HG03342 (cell line): ENCODE measurements around the gene NLGN1.

ENCODE experiments used
- ATAC-seq: cut with Tn5 transposase; IDR thresholded peaks from one replicate; pipeline ENCODE4 v1.9.1; 2021; ENCODE audit warnings: mild to moderate bottlenecking, moderate library complexity; ENCODE audit not compliant: unreplicated experiment

The NLGN1 gene

DNA sequence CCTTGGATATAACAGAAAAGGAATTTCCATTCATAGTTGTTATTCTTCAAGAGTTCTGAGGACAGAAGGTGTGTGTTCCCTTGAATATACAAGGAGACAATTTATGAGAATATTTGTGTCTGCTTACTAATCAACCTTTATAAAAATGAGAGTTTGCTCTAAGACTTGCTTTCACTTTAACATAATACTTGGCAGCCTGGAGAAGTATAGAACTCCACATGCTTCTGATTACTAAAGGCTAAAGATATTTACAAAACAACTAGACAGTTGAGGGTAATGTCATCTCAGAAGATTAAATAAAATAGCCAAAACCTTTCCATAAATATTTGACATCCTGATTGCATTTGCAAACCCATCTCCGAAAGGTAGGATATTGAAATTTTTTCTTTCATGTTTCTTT is 734.5 kb downstream of the NLGN1 start:
- no peak for ATAC-seq

- ATAC-seq = no peak
These were observed 735.0 kb downstream of the NLGN1 start for GRCh38 chr3:174132421-174133042.

DNA sequence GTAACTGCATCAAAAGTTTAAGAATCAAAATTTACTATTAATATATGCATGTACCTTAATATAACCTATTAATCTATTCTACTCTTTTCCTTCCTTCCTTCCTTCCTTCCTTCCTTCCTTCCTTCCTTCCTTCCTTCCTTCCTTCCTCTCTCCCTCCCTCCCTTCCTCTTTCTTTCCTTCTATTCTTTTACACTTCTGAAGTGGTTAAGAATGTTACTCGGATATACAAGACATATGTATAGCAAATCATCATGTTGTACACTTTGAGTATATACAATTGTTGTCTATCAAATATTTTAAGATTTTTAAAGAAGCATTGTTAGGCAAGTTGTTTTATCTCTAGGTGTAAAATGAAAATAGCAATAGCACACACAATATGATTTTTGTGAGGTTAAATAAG is 748.5 kb downstream of the NLGN1 start:
- ATAC-seq = no peak

- ATAC-seq = no peak
These were observed 750.3 kb downstream of the NLGN1 start for GRCh38 chr3:174147798-174148197.

- ATAC-seq = no peak
These were observed 756.3 kb downstream of the NLGN1 start for GRCh38 chr3:174153871-174154270.

DNA sequence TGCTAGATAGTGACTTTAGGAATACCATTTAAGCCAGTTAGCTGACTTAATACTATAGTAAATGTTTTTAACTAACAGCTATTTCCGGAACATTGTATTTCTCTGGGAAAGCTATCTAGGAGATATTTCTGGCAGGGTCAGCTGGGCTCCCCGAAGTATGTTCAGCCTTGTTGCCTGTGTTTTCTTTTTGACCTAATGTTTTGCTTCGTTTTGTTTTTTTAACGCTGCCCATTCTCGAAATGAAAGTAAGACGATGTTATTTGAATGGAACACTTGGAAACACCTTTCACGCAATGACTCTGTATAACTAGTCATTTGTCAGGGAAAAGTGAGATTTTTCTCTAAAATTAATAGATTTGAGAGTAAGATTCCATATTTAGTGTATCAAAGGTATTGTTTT is 758.7 kb downstream of the NLGN1 start:
- ATAC-seq = no peak

DNA sequence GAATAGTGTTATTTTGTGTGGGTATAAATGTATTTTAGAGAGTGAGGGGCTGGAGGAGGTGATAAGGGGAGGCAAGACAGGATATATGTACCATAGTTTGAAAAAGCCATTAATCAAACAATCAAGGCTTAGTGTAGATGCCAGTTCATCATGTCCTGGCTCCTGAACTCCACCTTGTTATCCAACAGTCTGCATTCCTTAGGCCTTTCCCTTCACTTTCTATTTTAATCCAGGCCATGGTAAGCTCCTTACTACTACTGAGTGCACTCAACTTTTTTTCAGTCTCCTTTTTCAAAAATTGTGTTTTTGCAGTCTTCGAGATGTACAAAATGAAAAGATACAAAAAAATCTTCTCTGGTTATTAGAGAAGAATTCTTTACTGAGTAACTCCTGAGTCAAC is 761.1 kb downstream of the NLGN1 start:
- ATAC-seq = no peak

DNA sequence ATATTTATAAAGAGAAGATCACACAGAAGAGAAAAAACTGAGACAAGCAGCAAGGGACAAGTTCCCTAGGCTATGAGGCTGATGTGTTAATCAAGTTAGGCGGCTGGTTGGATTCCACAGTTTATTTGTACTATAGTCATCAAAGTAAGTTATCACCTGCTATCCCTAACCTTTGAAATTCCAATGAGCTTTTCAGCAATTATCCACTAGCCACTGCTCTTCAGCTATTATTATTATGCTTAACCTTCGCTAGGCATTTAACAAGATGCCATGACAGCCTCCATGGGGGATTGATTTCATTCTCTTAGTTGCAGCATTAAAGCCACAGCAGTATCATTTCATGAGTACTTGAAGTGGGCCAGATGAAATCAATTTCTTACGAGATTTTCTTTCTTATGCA is 762.1 kb downstream of the NLGN1 start:
- no peak for ATAC-seq

DNA sequence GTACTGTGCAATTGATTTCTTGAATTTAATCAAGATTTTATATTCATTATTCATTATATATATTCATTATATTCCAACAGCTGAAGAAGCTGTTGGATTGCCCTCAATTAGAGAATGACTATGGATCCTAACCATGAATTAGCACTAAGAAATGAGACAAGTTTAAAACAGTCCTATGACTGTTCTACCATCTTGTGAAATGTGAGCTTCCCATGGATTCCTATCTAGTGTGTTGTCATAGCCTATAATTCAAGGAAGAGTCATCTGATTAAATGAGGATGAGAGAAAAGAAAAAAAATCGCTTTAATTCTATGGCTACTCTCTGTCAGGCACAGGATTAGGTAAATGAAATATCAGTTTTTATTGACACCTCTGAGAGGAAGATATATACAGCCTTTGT is 765.0 kb downstream of the NLGN1 start:
- ATAC-seq = no peak

GRCh38 chr3:174168026-174168425 is 770.5 kb downstream of the NLGN1 start:
- ATAC-seq = no peak

- no peak for ATAC-seq
These were observed 771.2 kb downstream of the NLGN1 start for GRCh38 chr3:174168538-174169254.

DNA sequence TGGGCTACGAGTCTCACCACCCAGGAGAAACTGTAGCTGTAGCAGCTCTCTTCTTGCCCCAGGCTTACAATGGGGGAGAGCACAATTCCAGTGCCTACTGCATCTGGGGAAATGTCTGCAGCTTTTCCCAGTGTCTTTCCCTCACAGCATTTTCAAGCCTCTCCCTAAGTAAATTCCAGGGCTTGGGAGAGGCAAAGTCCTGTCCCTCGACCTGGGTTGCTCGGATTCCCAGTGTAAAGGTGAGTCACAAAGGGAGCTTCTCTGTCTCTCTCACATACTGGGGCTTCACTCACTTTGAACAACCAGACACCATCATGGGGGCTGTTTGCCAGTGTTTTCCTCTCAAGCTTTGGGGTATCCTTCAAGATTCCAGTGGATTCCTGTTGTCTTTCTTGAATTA is 772.2 kb downstream of the NLGN1 start:
- ATAC-seq = no peak

- no peak for ATAC-seq
These were observed 772.7 kb downstream of the NLGN1 start for GRCh38 chr3:174170248-174170647.

DNA sequence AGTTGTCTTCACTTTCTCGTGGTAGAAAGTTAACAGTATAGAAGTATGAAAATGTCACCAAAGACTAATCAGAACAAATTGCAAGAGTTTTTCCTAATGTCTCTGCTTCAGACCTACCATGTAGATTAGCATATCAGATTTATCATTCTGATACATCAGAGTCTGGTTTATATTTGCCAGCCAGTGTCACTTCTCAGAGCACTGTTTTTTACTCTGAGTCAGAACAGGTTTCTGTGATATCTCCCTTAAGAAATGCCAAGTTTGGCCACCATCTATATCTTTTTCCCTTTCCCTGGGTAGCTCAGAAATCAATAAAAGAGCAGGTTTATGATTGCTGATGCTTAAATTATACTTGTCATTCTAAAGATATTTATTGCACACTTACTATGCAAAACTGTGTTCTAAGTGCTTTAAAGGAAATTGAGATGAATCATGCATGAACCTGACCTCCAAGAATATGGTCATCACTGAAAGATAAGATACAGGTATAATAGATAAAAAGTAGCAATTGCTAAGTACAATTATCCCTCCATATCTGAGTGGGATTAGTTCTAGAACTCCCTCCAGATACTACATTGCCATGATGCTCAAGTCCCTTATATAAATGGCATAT is 788.9 kb downstream of the NLGN1 start:
- ATAC-seq = no peak

GRCh38 chr3:174191380-174191779 is 793.8 kb downstream of the NLGN1 start:
- ATAC-seq = no peak

DNA sequence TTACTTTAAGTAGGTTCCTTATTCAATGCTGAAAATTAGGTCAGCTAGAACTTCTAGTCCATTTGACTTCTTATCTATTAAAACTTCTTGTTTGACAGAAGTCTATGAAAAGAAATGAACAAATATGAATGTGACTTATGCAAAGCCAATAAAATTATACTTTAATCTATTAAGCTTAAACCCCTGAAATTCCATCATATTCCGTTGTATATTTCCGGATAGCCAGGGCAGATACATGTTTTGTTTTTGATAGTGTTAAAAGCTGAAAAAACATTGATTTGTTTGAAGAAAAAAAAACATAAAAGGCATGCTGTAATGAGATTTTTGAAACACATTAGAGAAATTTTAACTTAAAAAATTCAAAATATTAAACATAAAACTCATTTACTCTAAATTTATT is 794.4 kb downstream of the NLGN1 start:
- ATAC-seq = no peak

DNA sequence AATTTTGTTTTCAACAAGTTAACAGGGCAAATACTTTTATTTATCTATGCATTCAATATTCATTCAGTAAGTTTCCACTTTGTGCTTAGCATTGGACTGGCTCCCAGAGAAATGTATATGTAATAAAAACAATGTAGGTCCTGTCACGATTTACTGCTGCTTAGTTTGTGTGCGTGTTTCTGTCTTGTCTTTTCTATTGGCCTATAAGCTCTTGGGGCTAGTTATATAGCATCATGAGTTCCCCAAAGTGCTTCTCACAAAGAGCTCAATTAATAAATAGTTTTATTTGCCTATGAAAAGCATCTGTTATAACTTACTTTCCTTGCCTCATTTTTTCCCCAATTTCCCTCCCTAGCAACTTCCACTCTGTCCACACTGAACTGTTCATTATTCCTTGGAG is 794.9 kb downstream of the NLGN1 start:
- no peak for ATAC-seq

DNA sequence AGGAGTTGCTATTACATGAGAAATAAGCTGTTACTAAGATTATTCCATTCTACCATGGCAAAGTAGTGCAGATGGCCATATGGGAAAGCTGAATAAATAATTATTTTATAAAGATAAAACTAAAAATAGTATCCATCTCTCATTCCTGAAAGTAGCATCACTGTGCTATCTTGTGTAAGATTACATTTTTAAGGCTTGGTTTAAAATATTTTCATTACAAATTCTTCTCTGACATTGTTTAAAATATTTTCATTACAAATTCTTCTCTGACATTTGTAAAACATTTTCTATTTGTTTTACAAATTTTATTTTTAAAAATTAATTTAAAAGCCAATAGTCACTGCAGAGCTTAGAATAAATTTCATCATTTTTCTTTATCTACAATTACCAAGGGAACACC is 796.1 kb downstream of the NLGN1 start:
- no peak for ATAC-seq

GRCh38 chr3:174197416-174197815 is 799.9 kb downstream of the NLGN1 start:
- ATAC-seq = no peak

DNA sequence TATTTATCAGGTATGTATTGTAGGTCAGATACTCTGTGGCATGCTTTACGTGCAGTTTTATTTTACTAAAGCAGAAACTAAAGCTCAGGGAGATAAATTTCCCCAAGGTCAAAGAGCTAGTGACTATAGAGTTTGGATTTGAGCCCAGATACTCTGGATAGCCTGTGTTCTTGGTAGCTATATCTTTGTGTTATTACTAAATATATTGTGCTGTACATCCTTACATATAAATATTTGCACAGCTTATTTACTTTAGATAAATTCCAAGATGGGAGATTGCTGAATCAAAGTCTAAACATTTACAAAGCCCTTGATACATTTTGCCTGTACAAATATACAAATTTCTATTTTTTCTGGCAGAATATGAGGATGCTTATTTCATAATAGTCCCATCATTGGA is 800.7 kb downstream of the NLGN1 start:
- no peak for ATAC-seq

- no peak for ATAC-seq
These were observed 802.2 kb downstream of the NLGN1 start for GRCh38 chr3:174199696-174200095.

DNA sequence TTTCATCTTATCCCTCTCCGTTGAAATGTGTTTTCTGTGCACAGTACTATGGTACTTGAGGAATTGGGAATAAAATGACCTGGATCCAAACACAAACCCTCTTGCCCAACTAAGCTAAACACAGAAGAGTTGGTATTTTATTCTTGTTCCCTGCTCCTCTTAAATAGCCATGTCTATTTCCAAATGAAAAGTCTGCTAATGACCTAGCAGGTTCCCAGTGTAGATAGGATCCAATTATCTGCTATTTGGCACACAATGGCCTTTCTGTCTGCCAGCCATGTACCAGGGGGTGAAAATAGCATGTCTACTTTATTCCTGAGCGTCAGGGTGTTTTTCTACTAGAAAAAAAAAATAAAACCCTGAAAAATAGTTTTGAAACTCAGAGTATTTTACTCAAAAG is 804.6 kb downstream of the NLGN1 start:
- no peak for ATAC-seq
